ENCODE data around the gene NFIA.

DNA sequence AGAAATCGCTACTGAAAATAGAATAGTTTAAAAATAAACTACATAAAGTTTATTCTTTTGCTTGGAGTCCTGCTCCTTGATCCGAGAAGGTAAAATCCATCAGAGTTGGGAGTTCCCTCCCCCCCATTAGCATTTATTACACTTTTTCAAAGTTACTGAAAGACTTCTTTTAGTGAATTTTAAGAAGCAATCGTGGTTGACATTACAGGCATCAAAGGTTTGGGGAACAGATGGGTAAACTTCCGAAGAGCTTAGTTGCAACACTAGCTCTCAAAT is 31.0 kb upstream of the NFIA start:
- TF ChIP-seq, protein P1, sequence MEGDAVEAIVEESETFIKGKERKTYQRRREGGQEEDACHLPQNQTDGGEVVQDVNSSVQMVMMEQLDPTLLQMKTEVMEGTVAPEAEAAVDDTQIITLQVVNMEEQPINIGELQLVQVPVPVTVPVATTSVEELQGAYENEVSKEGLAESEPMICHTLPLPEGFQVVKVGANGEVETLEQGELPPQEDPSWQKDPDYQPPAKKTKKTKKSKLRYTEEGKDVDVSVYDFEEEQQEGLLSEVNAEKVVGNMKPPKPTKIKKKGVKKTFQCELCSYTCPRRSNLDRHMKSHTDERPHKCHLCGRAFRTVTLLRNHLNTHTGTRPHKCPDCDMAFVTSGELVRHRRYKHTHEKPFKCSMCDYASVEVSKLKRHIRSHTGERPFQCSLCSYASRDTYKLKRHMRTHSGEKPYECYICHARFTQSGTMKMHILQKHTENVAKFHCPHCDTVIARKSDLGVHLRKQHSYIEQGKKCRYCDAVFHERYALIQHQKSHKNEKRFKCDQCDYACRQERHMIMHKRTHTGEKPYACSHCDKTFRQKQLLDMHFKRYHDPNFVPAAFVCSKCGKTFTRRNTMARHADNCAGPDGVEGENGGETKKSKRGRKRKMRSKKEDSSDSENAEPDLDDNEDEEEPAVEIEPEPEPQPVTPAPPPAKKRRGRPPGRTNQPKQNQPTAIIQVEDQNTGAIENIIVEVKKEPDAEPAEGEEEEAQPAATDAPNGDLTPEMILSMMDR (IDR thresholded peaks at IDR 0.05), result no peak
- no peak for TF ChIP-seq POLR2A (IDR thresholded peaks at IDR 0.05)
- no peak for TF ChIP-seq POLR2AphosphoS5 (IDR thresholded peaks at IDR 0.05)

Measured in prostate gland (tissue), 2 donors.